C1 segment of cervical spinal cord (tissue), 14 donors: Measurements from ENCODE around the gene PHGDH.
"Not testable (repeated sequence)": the region's sequence is repeated elsewhere in the genome, so short reads cannot be mapped to it uniquely, and the experiment has no call there.

Source experiments
- DNase-seq, 14 donors: peaks; one replicate each; lab custom pipeline; 2025; lab: John Stamatoyannopoulos, UW

Gene PHGDH

GRCh38 chr1:119711804-119712341, at the start of gene PHGDH:
PHGDH (plus strand) TSS chr1:119711934; CDS start chr1:119712023, 89 bp downstream.
- DNase-seq = peak in 10 of 14 donors; percentile 19 to 78 (median 54)

GRCh38 chr1:119662034-119662437, 49.7 kb upstream of the PHGDH start:
- DNase-seq = no peak

GRCh38 chr1:119664067-119664466, 47.7 kb upstream of the PHGDH start:
- no peak for DNase-seq

- no peak for DNase-seq
Measured at GRCh38 chr1:119667173-119667572, 44.6 kb upstream of the PHGDH start.

- DNase-seq = no peak
Measured at GRCh38 chr1:119670898-119671297, 40.8 kb upstream of the PHGDH start.

- no peak for DNase-seq
Measured at GRCh38 chr1:119673171-119673940, 38.4 kb upstream of the PHGDH start.

GRCh38 chr1:119674111-119674526, 37.6 kb upstream of the PHGDH start:
- DNase-seq = no peak

- peak in 5 of 14 donors; percentile 18 to 43 (median 20) for DNase-seq
Measured at GRCh38 chr1:119674835-119675289, 36.9 kb upstream of the PHGDH start.

GRCh38 chr1:119675349-119676345, 36.1 kb upstream of the PHGDH start:
- peak in 12 of 14 donors; percentile 18 to 84 (median 54) for DNase-seq

GRCh38 chr1:119676571-119677206, 35.0 kb upstream of the PHGDH start:
- DNase-seq = no peak

- DNase-seq = no peak
Measured at GRCh38 chr1:119679223-119679622, 32.5 kb upstream of the PHGDH start.

GRCh38 chr1:119680193-119680592, 31.5 kb upstream of the PHGDH start:
- DNase-seq = no peak

- DNase-seq = no peak
Measured at GRCh38 chr1:119680723-119681122, 31.0 kb upstream of the PHGDH start.

GRCh38 chr1:119681560-119681959, 30.2 kb upstream of the PHGDH start:
- no peak for DNase-seq

GRCh38 chr1:119682141-119682540, 29.6 kb upstream of the PHGDH start:
- DNase-seq = no peak

- no peak for DNase-seq
Measured at GRCh38 chr1:119683893-119684292, 27.8 kb upstream of the PHGDH start.

GRCh38 chr1:119686661-119687060, 25.1 kb upstream of the PHGDH start:
- no peak for DNase-seq

GRCh38 chr1:119687434-119688079, 24.2 kb upstream of the PHGDH start:
- DNase-seq = no peak

GRCh38 chr1:119688810-119689209, 22.9 kb upstream of the PHGDH start:
- DNase-seq = no peak

GRCh38 chr1:119689511-119689910, 22.2 kb upstream of the PHGDH start:
- no peak for DNase-seq

GRCh38 chr1:119696863-119697262, 14.9 kb upstream of the PHGDH start:
- DNase-seq = not testable (repeated sequence)
